ENCODE results near the gene FAM43A.

The FAM43A gene

DNA sequence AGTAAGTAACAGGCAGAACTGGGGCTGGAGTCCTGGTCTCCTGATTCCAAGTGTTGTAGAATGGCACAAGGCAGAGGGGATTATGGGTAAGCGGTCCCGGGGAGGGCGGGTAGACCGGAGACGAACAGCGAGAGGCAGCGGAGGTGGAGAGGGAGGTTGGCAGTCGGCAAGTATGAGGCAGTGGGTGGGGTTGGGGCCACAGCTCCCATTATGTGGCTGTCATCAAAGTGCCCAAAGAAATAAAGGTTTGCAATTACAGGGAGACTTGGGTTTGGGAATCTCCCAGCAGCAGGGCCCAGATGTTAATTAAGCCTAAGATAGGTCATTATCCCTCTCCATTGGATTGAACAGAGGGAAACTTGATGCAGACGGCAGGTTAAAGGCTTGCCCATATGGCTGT, 16.9 kb downstream of the FAM43A start:
- CTCF ChIA-PET, result no interaction called here
- WGBS (ENCODE audit: insufficient coverage), result 94% methylated on average over 3 of the region's 9 CpGs

GRCh38 chr3:194705227-194705626, 19.5 kb downstream of the FAM43A start:
- no peaks in the 10 kb centered on the region for H3K27me3 ChIP-seq (replicated peaks in 2 of 5; ENCODE audit: control insufficient read depth in 4 of 5, insufficient read depth in 5 of 5, low read length in 4 of 5)
- DNase-seq, result no peak
- peaks cover 0 to 3% (median 0%) of the 10 kb centered on the region in 5 experiments for H3K9me3 ChIP-seq (ENCODE audit: control extremely low read depth in 1 of 5, control insufficient read depth in 4 of 5, insufficient read depth in 2 of 5, low read depth in 1 of 5, low read length in 4 of 5)
- H3K27ac ChIP-seq (ENCODE audit: insufficient read depth in 1 of 2, low read depth in 1 of 2, low read length in 2 of 2, poor library complexity in 1 of 2, severe bottlenecking in 2 of 2), result no peak overlapping the region
- no peaks in the 10 kb centered on the region for H3K36me3 ChIP-seq (ENCODE audit: control insufficient read depth in 4 of 4, insufficient read depth in 4 of 4, low read length in 3 of 4)
- CTCF ChIA-PET, result no interaction called here
- POLR2A ChIA-PET, result interaction anchor here (0.6 kb wide), 1 partner anchor 252 kb away, joined by 3 read pairs; no protein-coding TSS in a partner anchor
- no peaks in the 10 kb centered on the region for H3K4me1 ChIP-seq (ENCODE audit: control extremely low read depth in 1 of 4, control insufficient read depth in 4 of 4, insufficient read depth in 4 of 4, low read length in 3 of 4)
- WGBS (ENCODE audit: insufficient coverage), result 92% methylated on average over 8 of the region's 8 CpGs
- no peak overlapping the region for H3K4me3 ChIP-seq (ENCODE audit: control insufficient read depth in 1 of 7, extremely low read depth in 1 of 7, insufficient read depth in 4 of 7, low read depth in 2 of 7, low read length in 6 of 7)

More for the DNA sequence above, 16.9 kb downstream of the FAM43A start:
- Histone ChIP-seq H3K4me3 (ENCODE audit: control insufficient read depth in 1 of 7, extremely low read depth in 1 of 7, insufficient read depth in 4 of 7, low read depth in 2 of 7, low read length in 6 of 7) (no peak overlapping the region), H3K9me3 (ENCODE audit: control extremely low read depth in 1 of 5, control insufficient read depth in 4 of 5, insufficient read depth in 2 of 5, low read depth in 1 of 5, low read length in 4 of 5) (peaks cover 0 to 17% (median 3%) of the 10 kb centered on the region in 5 experiments), H3K4me1 (ENCODE audit: control extremely low read depth in 1 of 4, control insufficient read depth in 4 of 4, insufficient read depth in 4 of 4, low read length in 3 of 4) (no peaks in the 10 kb centered on the region), H3K36me3 (ENCODE audit: control insufficient read depth in 4 of 4, insufficient read depth in 4 of 4, low read length in 3 of 4) (no peaks in the 10 kb centered on the region), H3K27me3 (replicated peaks in 2 of 5; ENCODE audit: control insufficient read depth in 4 of 5, insufficient read depth in 5 of 5, low read length in 4 of 5) (no peaks in the 10 kb centered on the region), H3K27ac (ENCODE audit: insufficient read depth in 1 of 2, low read depth in 1 of 2, low read length in 2 of 2, poor library complexity in 1 of 2, severe bottlenecking in 2 of 2) (no peak overlapping the region)
- POLR2A ChIA-PET, result no interaction called here
- no peak for DNase-seq

DNA sequence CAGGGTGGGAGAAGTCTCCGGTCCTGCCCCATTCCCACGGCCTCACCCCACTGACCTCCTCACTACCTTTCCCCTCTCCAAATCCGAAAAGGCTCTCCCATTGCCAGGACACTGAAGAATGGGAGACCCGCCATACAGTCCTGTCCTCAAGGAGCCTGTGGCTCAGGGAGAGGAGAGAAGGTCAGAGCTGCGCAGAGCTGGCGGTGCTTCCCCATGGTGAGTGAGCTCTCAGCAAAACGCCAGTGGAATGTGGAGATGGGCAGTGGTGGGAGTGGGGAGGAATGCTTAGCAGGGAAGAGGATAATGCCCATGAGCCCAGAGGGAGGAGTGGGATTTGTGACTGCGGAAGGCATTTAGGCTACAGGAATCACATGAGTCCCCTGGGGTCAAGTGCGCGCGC, 20.1 kb downstream of the FAM43A start:
- ChIA-PET CTCF (no interaction called here), POLR2A (interaction anchor here (0.6 kb wide), 1 partner anchor 252 kb away, joined by 3 read pairs; no protein-coding TSS in a partner anchor)
- Histone ChIP-seq H3K4me1 (ENCODE audit: control extremely low read depth in 1 of 4, control insufficient read depth in 4 of 4, insufficient read depth in 4 of 4, low read length in 3 of 4) (no peaks in the 10 kb centered on the region), H3K4me3 (ENCODE audit: control insufficient read depth in 1 of 7, extremely low read depth in 1 of 7, insufficient read depth in 4 of 7, low read depth in 2 of 7, low read length in 6 of 7) (no peak overlapping the region), H3K27me3 (replicated peaks in 2 of 5; ENCODE audit: control insufficient read depth in 4 of 5, insufficient read depth in 5 of 5, low read length in 4 of 5) (no peaks in the 10 kb centered on the region), H3K27ac (ENCODE audit: insufficient read depth in 1 of 2, low read depth in 1 of 2, low read length in 2 of 2, poor library complexity in 1 of 2, severe bottlenecking in 2 of 2) (no peak overlapping the region), H3K36me3 (ENCODE audit: control insufficient read depth in 4 of 4, insufficient read depth in 4 of 4, low read length in 3 of 4) (no peaks in the 10 kb centered on the region), H3K9me3 (ENCODE audit: control extremely low read depth in 1 of 5, control insufficient read depth in 4 of 5, insufficient read depth in 2 of 5, low read depth in 1 of 5, low read length in 4 of 5) (peaks cover 0 to 3% (median 0%) of the 10 kb centered on the region in 5 experiments)
- no peak for DNase-seq
- 96% methylated on average over 4 of the region's 11 CpGs for WGBS (ENCODE audit: insufficient coverage)

DNA sequence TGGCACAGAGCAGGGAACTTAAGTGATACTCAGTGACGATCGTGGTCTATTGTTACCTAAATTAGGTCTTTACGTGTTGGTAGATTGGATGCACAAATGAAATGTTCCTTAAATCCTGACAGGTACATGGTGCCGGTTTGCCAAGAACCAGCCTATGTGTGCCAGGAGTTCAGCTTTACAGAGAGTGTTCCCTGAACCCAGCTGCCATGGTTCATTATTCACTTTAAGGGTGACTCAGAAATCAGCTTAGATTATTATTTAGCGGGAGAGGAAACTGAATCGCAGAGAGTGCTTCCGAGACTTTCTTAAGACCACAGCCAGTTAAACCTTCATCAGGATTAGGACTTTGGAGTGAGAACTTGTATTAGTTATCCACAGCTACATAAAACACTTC, 21.5 kb downstream of the FAM43A start:
- Histone ChIP-seq H3K27me3 (replicated peaks in 2 of 5; ENCODE audit: control insufficient read depth in 4 of 5, insufficient read depth in 5 of 5, low read length in 4 of 5) (no peaks in the 10 kb centered on the region), H3K4me1 (ENCODE audit: control extremely low read depth in 1 of 4, control insufficient read depth in 4 of 4, insufficient read depth in 4 of 4, low read length in 3 of 4) (peaks cover 0 to 3% (median 0%) of the 10 kb centered on the region in 4 experiments), H3K36me3 (ENCODE audit: control insufficient read depth in 4 of 4, insufficient read depth in 4 of 4, low read length in 3 of 4) (no peaks in the 10 kb centered on the region), H3K27ac (ENCODE audit: insufficient read depth in 1 of 2, low read depth in 1 of 2, low read length in 2 of 2, poor library complexity in 1 of 2, severe bottlenecking in 2 of 2) (no peak overlapping the region), H3K4me3 (ENCODE audit: control insufficient read depth in 1 of 7, extremely low read depth in 1 of 7, insufficient read depth in 4 of 7, low read depth in 2 of 7, low read length in 6 of 7) (no peak overlapping the region), H3K9me3 (ENCODE audit: control extremely low read depth in 1 of 5, control insufficient read depth in 4 of 5, insufficient read depth in 2 of 5, low read depth in 1 of 5, low read length in 4 of 5) (peaks cover 0 to 3% (median 0%) of the 10 kb centered on the region in 5 experiments)
- POLR2A ChIA-PET, result no interaction called here
- no peak for DNase-seq
- CTCF ChIA-PET, result interaction anchor here (0.9 to 1.0 kb wide), 2 partner anchors 287 to 373 kb away, joined by 3 read pairs; no protein-coding TSS in a partner anchor
- WGBS (ENCODE audit: insufficient coverage), result 100% methylated on average over 4 of the region's 7 CpGs

GRCh38 chr3:194711286-194711685, 25.6 kb downstream of the FAM43A start:
- no peaks in the 10 kb centered on the region for H3K27me3 ChIP-seq (replicated peaks in 2 of 5; ENCODE audit: control insufficient read depth in 4 of 5, insufficient read depth in 5 of 5, low read length in 4 of 5)
- no peaks in the 10 kb centered on the region for H3K36me3 ChIP-seq (ENCODE audit: control insufficient read depth in 4 of 4, insufficient read depth in 4 of 4, low read length in 3 of 4)
- no peak overlapping the region for H3K27ac ChIP-seq (ENCODE audit: insufficient read depth in 1 of 2, low read depth in 1 of 2, low read length in 2 of 2, poor library complexity in 1 of 2, severe bottlenecking in 2 of 2)
- H3K4me1 ChIP-seq (ENCODE audit: control extremely low read depth in 1 of 4, control insufficient read depth in 4 of 4, insufficient read depth in 4 of 4, low read length in 3 of 4), result peaks cover 0 to 3% (median 0%) of the 10 kb centered on the region in 4 experiments
- ChIA-PET CTCF (no interaction called here), POLR2A (no interaction called here)
- DNase-seq, result no peak
- WGBS (ENCODE audit: insufficient coverage), result 75% methylated on average over 2 of the region's 3 CpGs
- H3K4me3 ChIP-seq (ENCODE audit: control insufficient read depth in 1 of 7, extremely low read depth in 1 of 7, insufficient read depth in 4 of 7, low read depth in 2 of 7, low read length in 6 of 7), result no peak overlapping the region
- H3K9me3 ChIP-seq (ENCODE audit: control extremely low read depth in 1 of 5, control insufficient read depth in 4 of 5, insufficient read depth in 2 of 5, low read depth in 1 of 5, low read length in 4 of 5), result peaks cover 0 to 3% (median 0%) of the 10 kb centered on the region in 5 experiments

DNA sequence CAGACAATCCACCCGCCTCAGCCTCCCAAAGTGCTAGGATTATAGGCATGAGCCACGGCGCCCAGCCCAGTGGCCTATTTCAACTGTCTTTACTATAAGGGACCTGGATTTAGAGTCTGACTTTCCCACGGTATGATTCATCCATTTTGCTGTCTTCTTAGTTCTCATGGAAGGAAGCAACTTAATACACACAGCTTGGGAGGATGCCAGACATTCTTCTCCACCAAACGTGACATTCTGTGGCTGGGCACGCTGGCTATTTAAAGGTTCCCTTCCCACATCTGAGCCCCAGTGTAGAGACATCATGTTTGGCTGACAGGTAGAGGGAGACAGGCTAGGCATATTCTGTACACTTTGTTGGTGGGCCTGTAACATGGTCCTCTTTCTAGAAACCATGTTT, 26.2 kb downstream of the FAM43A start:
- DNase-seq, result peak in 2 of 3 donors; percentile 61 to 67
- WGBS (ENCODE audit: insufficient coverage), result 78% methylated on average over 4 of the region's 6 CpGs

DNA sequence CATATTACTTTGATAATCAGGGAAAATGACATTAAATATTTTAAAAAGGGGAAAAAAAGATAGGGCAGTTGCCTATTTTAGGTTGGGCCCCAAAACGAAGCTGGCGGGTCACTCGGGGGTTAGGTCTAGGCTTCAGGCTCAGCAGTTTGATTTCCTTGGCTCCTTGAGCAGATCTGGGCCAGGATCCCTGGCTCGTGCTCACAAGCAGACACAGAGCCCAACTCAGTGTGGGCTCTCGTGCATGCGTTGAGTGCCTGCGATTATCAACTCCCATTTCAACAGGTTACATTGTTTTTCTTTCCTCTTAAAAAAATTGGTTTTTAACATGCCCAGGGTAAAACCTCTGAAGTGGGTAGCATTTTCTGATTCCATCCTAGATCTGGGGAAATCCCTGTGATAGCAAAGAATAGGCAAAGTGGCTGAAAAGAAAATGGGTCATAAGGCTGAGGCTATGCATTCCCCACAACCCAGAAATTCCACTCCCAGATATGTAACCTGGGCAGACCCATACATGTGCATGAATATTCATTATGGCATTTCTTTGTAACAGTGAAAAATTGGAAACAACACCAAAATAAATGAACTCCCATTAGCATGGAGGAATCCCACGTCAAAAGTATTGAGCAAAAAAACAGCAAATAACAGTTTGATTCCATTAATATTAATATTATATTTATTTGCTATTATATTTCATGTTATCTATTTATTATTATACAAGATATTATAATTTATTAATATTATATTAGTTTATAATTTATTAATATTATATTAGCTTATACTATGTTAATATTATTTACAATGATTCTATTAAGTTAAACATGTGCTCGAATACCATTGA, 27.8 kb downstream of the FAM43A start:
- ChIA-PET POLR2A (no interaction called here), CTCF (no interaction called here)
- Histone ChIP-seq H3K27me3 (replicated peaks in 2 of 5; ENCODE audit: control insufficient read depth in 4 of 5, insufficient read depth in 5 of 5, low read length in 4 of 5) (no peaks in the 10 kb centered on the region), H3K4me3 (ENCODE audit: control insufficient read depth in 1 of 7, extremely low read depth in 1 of 7, insufficient read depth in 4 of 7, low read depth in 2 of 7, low read length in 6 of 7) (no peak overlapping the region), H3K36me3 (ENCODE audit: control insufficient read depth in 4 of 4, insufficient read depth in 4 of 4, low read length in 3 of 4) (no peaks in the 10 kb centered on the region), H3K4me1 (ENCODE audit: control extremely low read depth in 1 of 4, control insufficient read depth in 4 of 4, insufficient read depth in 4 of 4, low read length in 3 of 4) (peaks cover 0 to 3% (median 0%) of the 10 kb centered on the region in 4 experiments), H3K9me3 (ENCODE audit: control extremely low read depth in 1 of 5, control insufficient read depth in 4 of 5, insufficient read depth in 2 of 5, low read depth in 1 of 5, low read length in 4 of 5) (no peaks in the 10 kb centered on the region), H3K27ac (ENCODE audit: insufficient read depth in 1 of 2, low read depth in 1 of 2, low read length in 2 of 2, poor library complexity in 1 of 2, severe bottlenecking in 2 of 2) (no peak overlapping the region)
- WGBS (ENCODE audit: insufficient coverage), result 97% methylated on average over 7 of the region's 9 CpGs
- DNase-seq, result no peak

More for the DNA sequence above, 26.2 kb downstream of the FAM43A start:
- ChIA-PET POLR2A (no interaction called here), CTCF (interaction anchor here (0.9 kb wide), 1 partner anchor 547 kb away, joined by 3 read pairs; no protein-coding TSS in a partner anchor)
- peaks cover 0 to 3% (median 0%) of the 10 kb centered on the region in 5 experiments for H3K9me3 ChIP-seq (ENCODE audit: control extremely low read depth in 1 of 5, control insufficient read depth in 4 of 5, insufficient read depth in 2 of 5, low read depth in 1 of 5, low read length in 4 of 5)
- peaks cover 0 to 3% (median 0%) of the 10 kb centered on the region in 4 experiments for H3K4me1 ChIP-seq (ENCODE audit: control extremely low read depth in 1 of 4, control insufficient read depth in 4 of 4, insufficient read depth in 4 of 4, low read length in 3 of 4)
- no peaks in the 10 kb centered on the region for H3K36me3 ChIP-seq (ENCODE audit: control insufficient read depth in 4 of 4, insufficient read depth in 4 of 4, low read length in 3 of 4)
- no peak overlapping the region for H3K27ac ChIP-seq (ENCODE audit: insufficient read depth in 1 of 2, low read depth in 1 of 2, low read length in 2 of 2, poor library complexity in 1 of 2, severe bottlenecking in 2 of 2)
- H3K4me3 ChIP-seq (ENCODE audit: control insufficient read depth in 1 of 7, extremely low read depth in 1 of 7, insufficient read depth in 4 of 7, low read depth in 2 of 7, low read length in 6 of 7), result no peak overlapping the region
- H3K27me3 ChIP-seq (replicated peaks in 2 of 5; ENCODE audit: control insufficient read depth in 4 of 5, insufficient read depth in 5 of 5, low read length in 4 of 5), result no peaks in the 10 kb centered on the region
